ENCODE results near the gene MUC22. TPM values are rescaled to one million over a fixed set of nuclear protein-coding genes. Genes with fewer than 3 reads are reported as not detected.

The MUC22 gene
- total RNA-seq, 1 experiment from 2014 or later: not detected

DNA sequence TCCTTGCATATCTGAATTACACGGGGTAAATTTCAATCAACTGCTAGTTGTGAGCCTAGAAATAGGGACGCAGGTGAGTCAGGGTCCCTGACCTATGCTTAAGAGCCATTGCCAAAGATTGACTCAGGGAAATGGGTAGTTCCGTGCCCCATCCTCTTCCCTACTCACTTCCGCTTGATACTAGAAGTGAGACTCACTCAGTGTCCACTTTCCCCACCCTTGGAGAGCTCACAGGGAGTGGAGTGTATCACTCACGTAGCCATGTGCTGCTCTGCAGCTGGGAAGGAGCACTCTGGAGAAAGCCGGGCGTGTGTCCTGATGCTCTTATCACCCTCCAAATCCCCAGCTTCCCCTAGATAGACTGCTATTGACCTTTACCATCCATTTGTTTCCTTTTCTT is 543 bp upstream of the MUC22 start:
- Mint-ChIP-seq H3K36me3 (no peaks in the 10 kb centered on the region), H3K27ac (no peak overlapping the region), H3K4me3 (no peak overlapping the region), H3K4me1 (no peaks in the 10 kb centered on the region), H3K9me3 (peaks cover 6% of the 10 kb centered on the region), H3K27me3 (ENCODE audit: low read depth) (no peaks in the 10 kb centered on the region)
- POLR2A ChIA-PET: no interaction called here
- DNase-seq (ENCODE audit: low spot score): no peak
- no peak for ATAC-seq
- TF ChIP-seq ZNF532 (CRISPR knock-in tag; IDR thresholded peaks at IDR 0.05; ENCODE audit: borderline replicate concordance): no peak
- no peak for TF ChIP-seq TEAD4 (CRISPR knock-in tag; IDR thresholded peaks at IDR 0.05)
- CTCF ChIA-PET: interaction anchor here (0.6 kb wide), 1 partner anchor 183 kb away, joined by 3 read pairs; no protein-coding TSS in a partner anchor

DNA sequence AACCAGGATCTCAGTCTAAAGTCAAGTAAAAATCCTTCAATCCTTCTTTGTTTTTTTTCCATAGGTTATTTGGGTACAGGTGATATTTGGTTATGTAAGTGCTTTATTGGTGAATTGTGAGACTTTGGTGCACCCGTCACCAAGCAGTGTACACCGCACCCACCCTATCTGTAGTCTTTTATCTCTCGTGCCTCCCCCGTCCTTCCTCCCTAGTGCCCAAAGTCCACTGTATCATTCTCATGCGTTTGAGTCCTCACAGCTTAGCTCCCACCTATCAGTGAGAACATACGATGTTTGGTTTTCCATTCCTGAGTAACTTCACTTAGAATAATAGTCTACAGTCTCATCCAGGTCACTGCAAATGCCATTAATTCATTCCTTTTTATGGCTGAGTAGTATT is 879 bp downstream of the MUC22 start:
- Mint-ChIP-seq H3K4me1 (no peaks in the 10 kb centered on the region), H3K4me3 (no peak overlapping the region), H3K27ac (no peak overlapping the region), H3K27me3 (ENCODE audit: low read depth) (no peaks in the 10 kb centered on the region), H3K36me3 (peaks cover 7% of the 10 kb centered on the region; the same call in 1 of the 2 replicates), H3K9me3 (peaks cover 17% of the 10 kb centered on the region)
- POLR2A ChIA-PET: no interaction called here
- ATAC-seq (no peak), DNase-seq (ENCODE audit: low spot score) (no peak)
- TF ChIP-seq ZNF671 (CRISPR knock-in tag; IDR thresholded peaks at IDR 0.05) (no peak), JUN (CRISPR knock-in tag; IDR thresholded peaks at IDR 0.05) (no peak), SMAD3 (CRISPR knock-in tag; IDR thresholded peaks at IDR 0.05; ENCODE audit: borderline replicate concordance) (no peak), TP53 (CRISPR knock-in tag; IDR thresholded peaks at IDR 0.05) (no peak), JAZF1 (CRISPR knock-in tag; IDR thresholded peaks at IDR 0.05) (no peak), CREM (CRISPR knock-in tag; IDR thresholded peaks at IDR 0.05) (no peak), ZNF138 (CRISPR knock-in tag; conservative IDR thresholded peaks at IDR 0.05) (no peak), USF2 (CRISPR knock-in tag; IDR thresholded peaks at IDR 0.05) (no peak), ZSCAN18 (CRISPR knock-in tag; IDR thresholded peaks at IDR 0.05) (no peak)
- TF ChIP-seq, protein P1, sequence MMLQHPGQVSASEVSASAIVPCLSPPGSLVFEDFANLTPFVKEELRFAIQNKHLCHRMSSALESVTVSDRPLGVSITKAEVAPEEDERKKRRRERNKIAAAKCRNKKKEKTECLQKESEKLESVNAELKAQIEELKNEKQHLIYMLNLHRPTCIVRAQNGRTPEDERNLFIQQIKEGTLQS (CRISPR knock-in tag; conservative IDR thresholded peaks at IDR 0.05): no peak
- CTCF ChIA-PET: no interaction called here

GRCh38 chr6:31016659-31017299 is 6.5 kb downstream of the MUC22 start:
- no peak overlapping the region for H3K4me3 Mint-ChIP-seq
- DNase-seq (ENCODE audit: low spot score): no peak
- no peak overlapping the region for H3K27ac Mint-ChIP-seq
- peaks cover 19% of the 10 kb centered on the region for H3K27me3 Mint-ChIP-seq (ENCODE audit: low read depth)
- peaks cover 3% of the 10 kb centered on the region; the same call in 1 of the 2 replicates for H3K4me1 Mint-ChIP-seq
- peaks cover 34% of the 10 kb centered on the region for H3K9me3 Mint-ChIP-seq
- peaks cover 9% of the 10 kb centered on the region; the same call in 1 of the 2 replicates for H3K36me3 Mint-ChIP-seq
- CTCF ChIA-PET: interaction anchor here (1.4 kb wide), 1 partner anchor 54 kb away, joined by 3 read pairs; no protein-coding TSS in a partner anchor
- POLR2A ChIA-PET: no interaction called here
- ATAC-seq: no peak
- TF ChIP-seq MYBL2 (CRISPR knock-in tag; IDR thresholded peaks at IDR 0.05) (no peak), FOXP1 (CRISPR knock-in tag; IDR thresholded peaks at IDR 0.05; ENCODE audit: borderline replicate concordance) (no peak), RORB (CRISPR knock-in tag; IDR thresholded peaks at IDR 0.05) (no peak), SP1 (CRISPR knock-in tag; conservative IDR thresholded peaks at IDR 0.05) (no peak), ATF1 (CRISPR knock-in tag; IDR thresholded peaks at IDR 0.05) (no peak), ETV6 (CRISPR knock-in tag; IDR thresholded peaks at IDR 0.05) (no peak), TCF7 (CRISPR knock-in tag; IDR thresholded peaks at IDR 0.05; ENCODE audit: low read depth) (no peak)
- TF ChIP-seq, protein P2, sequence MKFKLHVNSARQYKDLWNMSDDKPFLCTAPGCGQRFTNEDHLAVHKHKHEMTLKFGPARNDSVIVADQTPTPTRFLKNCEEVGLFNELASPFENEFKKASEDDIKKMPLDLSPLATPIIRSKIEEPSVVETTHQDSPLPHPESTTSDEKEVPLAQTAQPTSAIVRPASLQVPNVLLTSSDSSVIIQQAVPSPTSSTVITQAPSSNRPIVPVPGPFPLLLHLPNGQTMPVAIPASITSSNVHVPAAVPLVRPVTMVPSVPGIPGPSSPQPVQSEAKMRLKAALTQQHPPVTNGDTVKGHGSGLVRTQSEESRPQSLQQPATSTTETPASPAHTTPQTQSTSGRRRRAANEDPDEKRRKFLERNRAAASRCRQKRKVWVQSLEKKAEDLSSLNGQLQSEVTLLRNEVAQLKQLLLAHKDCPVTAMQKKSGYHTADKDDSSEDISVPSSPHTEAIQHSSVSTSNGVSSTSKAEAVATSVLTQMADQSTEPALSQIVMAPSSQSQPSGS (CRISPR knock-in tag; IDR thresholded peaks at IDR 0.05; ENCODE audit: borderline replicate concordance, low read depth): no peak
- TF ChIP-seq, protein P3, sequence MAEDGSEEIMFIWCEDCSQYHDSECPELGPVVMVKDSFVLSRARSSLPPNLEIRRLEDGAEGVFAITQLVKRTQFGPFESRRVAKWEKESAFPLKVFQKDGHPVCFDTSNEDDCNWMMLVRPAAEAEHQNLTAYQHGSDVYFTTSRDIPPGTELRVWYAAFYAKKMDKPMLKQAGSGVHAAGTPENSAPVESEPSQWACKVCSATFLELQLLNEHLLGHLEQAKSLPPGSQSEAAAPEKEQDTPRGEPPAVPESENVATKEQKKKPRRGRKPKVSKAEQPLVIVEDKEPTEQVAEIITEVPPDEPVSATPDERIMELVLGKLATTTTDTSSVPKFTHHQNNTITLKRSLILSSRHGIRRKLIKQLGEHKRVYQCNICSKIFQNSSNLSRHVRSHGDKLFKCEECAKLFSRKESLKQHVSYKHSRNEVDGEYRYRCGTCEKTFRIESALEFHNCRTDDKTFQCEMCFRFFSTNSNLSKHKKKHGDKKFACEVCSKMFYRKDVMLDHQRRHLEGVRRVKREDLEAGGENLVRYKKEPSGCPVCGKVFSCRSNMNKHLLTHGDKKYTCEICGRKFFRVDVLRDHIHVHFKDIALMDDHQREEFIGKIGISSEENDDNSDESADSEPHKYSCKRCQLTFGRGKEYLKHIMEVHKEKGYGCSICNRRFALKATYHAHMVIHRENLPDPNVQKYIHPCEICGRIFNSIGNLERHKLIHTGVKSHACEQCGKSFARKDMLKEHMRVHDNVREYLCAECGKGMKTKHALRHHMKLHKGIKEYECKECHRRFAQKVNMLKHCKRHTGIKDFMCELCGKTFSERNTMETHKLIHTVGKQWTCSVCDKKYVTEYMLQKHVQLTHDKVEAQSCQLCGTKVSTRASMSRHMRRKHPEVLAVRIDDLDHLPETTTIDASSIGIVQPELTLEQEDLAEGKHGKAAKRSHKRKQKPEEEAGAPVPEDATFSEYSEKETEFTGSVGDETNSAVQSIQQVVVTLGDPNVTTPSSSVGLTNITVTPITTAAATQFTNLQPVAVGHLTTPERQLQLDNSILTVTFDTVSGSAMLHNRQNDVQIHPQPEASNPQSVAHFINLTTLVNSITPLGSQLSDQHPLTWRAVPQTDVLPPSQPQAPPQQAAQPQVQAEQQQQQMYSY (CRISPR knock-in tag; IDR thresholded peaks at IDR 0.05): no peak
